Fibroblast of pulmonary artery (primary cell): ENCODE data around the gene TNK2.

Experiments
- DNase-seq: peaks from one replicate; pipeline ENCODE4 v3.0.0-alpha.2; 2010; ENCODE audit warnings: low read depth
- H3K4me3 ChIP-seq: replicated peaks from 2 replicates; pipeline ENCODE4 v1.5.1; 2011; ENCODE audit warnings: low read depth, mild to moderate bottlenecking, control low read depth, low read length, moderate library complexity
- TF ChIP-seq, protein P1 (sequence below): IDR thresholded peaks from 2 replicates; pipeline ENCODE4 v1.5.1; 2011; ENCODE audit warnings: mild to moderate bottlenecking, control low read depth, low read length, inconsistent platforms; ENCODE audit errors: missing control alignments

TNK2 gene

DNA sequence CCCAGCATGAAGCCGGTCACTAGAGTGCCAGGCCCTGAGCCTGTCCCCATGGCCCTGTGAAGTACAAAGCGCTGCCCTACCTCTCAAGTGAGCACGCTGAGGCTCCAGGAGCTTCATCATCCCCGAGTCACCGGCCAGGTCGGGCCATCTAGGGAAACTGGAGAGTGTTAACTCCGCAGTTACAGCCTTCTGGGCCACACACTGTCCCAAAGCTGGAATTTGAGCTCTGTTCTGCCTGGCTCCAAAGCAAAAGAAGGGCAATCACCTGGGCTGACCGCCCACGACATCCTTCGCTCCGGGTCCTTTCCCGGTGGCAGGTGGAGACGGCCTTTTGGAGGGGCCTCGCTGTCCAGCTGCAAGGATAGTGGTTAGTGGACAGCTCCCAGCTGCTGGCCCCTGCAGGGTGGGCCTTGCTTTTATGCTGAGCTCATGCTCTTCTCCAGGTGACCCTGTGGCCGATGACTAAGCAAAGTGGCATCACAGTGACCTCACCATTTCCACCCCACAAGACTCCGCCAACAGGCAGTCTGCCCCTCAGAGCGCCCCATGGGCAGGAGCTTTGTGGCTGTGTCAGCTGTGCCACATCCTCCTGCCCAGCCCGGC, 93.1 kb downstream of the TNK2 start:
- TF ChIP-seq, protein P1, sequence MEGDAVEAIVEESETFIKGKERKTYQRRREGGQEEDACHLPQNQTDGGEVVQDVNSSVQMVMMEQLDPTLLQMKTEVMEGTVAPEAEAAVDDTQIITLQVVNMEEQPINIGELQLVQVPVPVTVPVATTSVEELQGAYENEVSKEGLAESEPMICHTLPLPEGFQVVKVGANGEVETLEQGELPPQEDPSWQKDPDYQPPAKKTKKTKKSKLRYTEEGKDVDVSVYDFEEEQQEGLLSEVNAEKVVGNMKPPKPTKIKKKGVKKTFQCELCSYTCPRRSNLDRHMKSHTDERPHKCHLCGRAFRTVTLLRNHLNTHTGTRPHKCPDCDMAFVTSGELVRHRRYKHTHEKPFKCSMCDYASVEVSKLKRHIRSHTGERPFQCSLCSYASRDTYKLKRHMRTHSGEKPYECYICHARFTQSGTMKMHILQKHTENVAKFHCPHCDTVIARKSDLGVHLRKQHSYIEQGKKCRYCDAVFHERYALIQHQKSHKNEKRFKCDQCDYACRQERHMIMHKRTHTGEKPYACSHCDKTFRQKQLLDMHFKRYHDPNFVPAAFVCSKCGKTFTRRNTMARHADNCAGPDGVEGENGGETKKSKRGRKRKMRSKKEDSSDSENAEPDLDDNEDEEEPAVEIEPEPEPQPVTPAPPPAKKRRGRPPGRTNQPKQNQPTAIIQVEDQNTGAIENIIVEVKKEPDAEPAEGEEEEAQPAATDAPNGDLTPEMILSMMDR = no peak
- no peak overlapping the region for H3K4me3 ChIP-seq
- no peak for DNase-seq

GRCh38 chr3:195813916-195814640, 94.3 kb downstream of the TNK2 start:
- DNase-seq = no peak
- TF ChIP-seq, protein P1 = no peak
- no peak overlapping the region for H3K4me3 ChIP-seq
